Measurements from ENCODE around the gene PLS1.
"Not testable (repeated sequence)": the region's sequence is repeated elsewhere in the genome, so short reads cannot be mapped to it uniquely, and the experiment has no call there.

The PLS1 gene

GRCh38 chr3:142595951-142596725 is at the start of gene PLS1:
PLS1 (plus strand) TSS chr3:142596393; CDS start chr3:142664238, 67,845 bp downstream.
- DNase-seq (ENCODE audit: insufficient read length, low spot score) = peak; percentile 77
- no peak for FAIRE-seq
- no peak for TF ChIP-seq CTCF (IDR thresholded peaks at IDR 0.05; ENCODE audit: insufficient read depth, missing control alignments)

GRCh38 chr3:142549986-142550385 is 46.2 kb upstream of the PLS1 start:
- DNase-seq (ENCODE audit: insufficient read length, low spot score) (no peak), FAIRE-seq (no peak)
- no peak for TF ChIP-seq CTCF (IDR thresholded peaks at IDR 0.05; ENCODE audit: insufficient read depth, missing control alignments)

GRCh38 chr3:142552579-142552978 is 43.6 kb upstream of the PLS1 start:
- not testable (repeated sequence) for FAIRE-seq; DNase-seq (ENCODE audit: insufficient read length, low spot score)

- TF ChIP-seq CTCF (IDR thresholded peaks at IDR 0.05; ENCODE audit: insufficient read depth, missing control alignments) = no peak
- no peak for FAIRE-seq
Measured at GRCh38 chr3:142553741-142554140, 42.5 kb upstream of the PLS1 start.

GRCh38 chr3:142560118-142560517 is 36.1 kb upstream of the PLS1 start:
- FAIRE-seq (no peak), DNase-seq (ENCODE audit: insufficient read length, low spot score) (no peak)
- TF ChIP-seq CTCF (IDR thresholded peaks at IDR 0.05; ENCODE audit: insufficient read depth, missing control alignments) = no peak

More at GRCh38 chr3:142553741-142554140, 42.5 kb upstream of the PLS1 start:
- no peak for DNase-seq (ENCODE audit: insufficient read length, low spot score)

- FAIRE-seq = no peak
- DNase-seq (ENCODE audit: insufficient read length, low spot score) = no peak
- no peak for TF ChIP-seq CTCF (IDR thresholded peaks at IDR 0.05; ENCODE audit: insufficient read depth, missing control alignments)
Measured at GRCh38 chr3:142563496-142563997, 32.6 kb upstream of the PLS1 start.

- no peak for FAIRE-seq
- no peak for DNase-seq (ENCODE audit: insufficient read length, low spot score)
- no peak for TF ChIP-seq CTCF (IDR thresholded peaks at IDR 0.05; ENCODE audit: insufficient read depth, missing control alignments)
Measured at GRCh38 chr3:142566096-142566495, 30.1 kb upstream of the PLS1 start.

Measured in D721Med (cell line).